SK-N-MC (cell line): Measurements from ENCODE around the gene GSTA5.

Experiments
- EZH2 ChIP-seq: fragments of 200-600 bp; sonication (generic); IDR thresholded peaks from one replicate; pipeline ENCODE4 v1.6.1; 2017; ENCODE audit warnings: antibody characterized with exemption
- POLR2AphosphoS5 ChIP-seq: IDR thresholded peaks from 2 replicates; pipeline ENCODE4 v1.6.1; 2012; ENCODE audit warnings: mild to moderate bottlenecking, low read depth, low read length, borderline replicate concordance

GRCh38 chr6:52849137-52849536 lies 8.5 kb upstream of the GSTA5 start:
- no peak for TF ChIP-seq EZH2
- TF ChIP-seq POLR2AphosphoS5 = no peak
